ENCODE data around the gene TTBK1. TPM values are rescaled to one million over a fixed set of nuclear protein-coding genes. Genes with fewer than 3 reads are reported as not detected.

Gene TTBK1
- total and polyA plus RNA-seq, 4 donors = 0.05 to 0.31 (median 0.12) TPM

- Histone ChIP-seq H3K27me3 (ENCODE audit: control insufficient read depth in 3 of 3, insufficient read depth in 3 of 3, low read length in 2 of 3) (no peaks in the 10 kb centered on the region), H3K27ac (ENCODE audit: low read depth in 1 of 2, low read length in 1 of 2) (no peak overlapping the region), H3K9ac (ENCODE audit: insufficient read depth in 1 of 2, low read length in 2 of 2) (no peak overlapping the region), H3K9me3 (ENCODE audit: control insufficient read depth in 4 of 4, insufficient read depth in 3 of 4, low read length in 3 of 4) (no peaks in the 10 kb centered on the region), H3K4me3 (no peak overlapping the region), H3K4me1 (ENCODE audit: control insufficient read depth in 5 of 5, insufficient read depth in 5 of 5, low read length in 5 of 5) (peaks cover 0 to 4% (median 0%) of the 10 kb centered on the region in 5 donors), H3K36me3 (ENCODE audit: control insufficient read depth in 4 of 4, insufficient read depth in 4 of 4, low read length in 4 of 4) (peaks cover 0 to 23% (median 8%) of the 10 kb centered on the region in 4 donors)
- ATAC-seq (ENCODE audit: insufficient read depth, low FRiP score) = no peak
- TF ChIP-seq CTCF (IDR thresholded peaks at IDR 0.05; ENCODE audit: control extremely low read depth, extremely low read depth) = no peak
- DNase-seq = no peak
- WGBS, 2 donors = 91 to 92% methylated on average over 12 to 14 of the region's 14 CpGs
Measured at GRCh38 chr6:43223175-43223574, 20.1 kb upstream of the TTBK1 start.

- H3K9me3 ChIP-seq (ENCODE audit: control insufficient read depth in 4 of 4, insufficient read depth in 3 of 4, low read length in 3 of 4) = no peaks in the 10 kb centered on the region
- H3K36me3 ChIP-seq (ENCODE audit: control insufficient read depth in 4 of 4, insufficient read depth in 4 of 4, low read length in 4 of 4) = peaks cover 0 to 13% (median 4%) of the 10 kb centered on the region in 4 donors
- peaks cover 0 to 1% (median 0%) of the 10 kb centered on the region in 3 donors for H3K27me3 ChIP-seq (ENCODE audit: control insufficient read depth in 3 of 3, insufficient read depth in 3 of 3, low read length in 2 of 3)
- no peak overlapping the region for H3K27ac ChIP-seq (ENCODE audit: low read depth in 1 of 2, low read length in 1 of 2)
- DNase-seq = no peak
- 90 to 94% methylated on average over 11 of the region's 11 CpGs for WGBS, 2 donors
- no peak for TF ChIP-seq CTCF (IDR thresholded peaks at IDR 0.05; ENCODE audit: control extremely low read depth, extremely low read depth)
- H3K4me1 ChIP-seq (ENCODE audit: control insufficient read depth in 5 of 5, insufficient read depth in 5 of 5, low read length in 5 of 5) = peaks cover 0 to 9% (median 0%) of the 10 kb centered on the region in 5 donors
- H3K4me3 ChIP-seq = no peak overlapping the region
- H3K9ac ChIP-seq (ENCODE audit: insufficient read depth in 1 of 2, low read length in 2 of 2) = no peak overlapping the region
- no peak for ATAC-seq (ENCODE audit: insufficient read depth, low FRiP score)
Measured at GRCh38 chr6:43226192-43226851, 17.0 kb upstream of the TTBK1 start.

GRCh38 chr6:43228951-43229802, 14.1 kb upstream of the TTBK1 start, which contains the start of gene DNPH1:
Gene DNPH1, minus strand, starts transcription at chr6:43229481. Its CDS starts 25 bp downstream, at chr6:43229456.
- Histone ChIP-seq H3K4me1 (ENCODE audit: control insufficient read depth in 5 of 5, insufficient read depth in 5 of 5, low read length in 5 of 5) (peaks cover 0 to 9% (median 0%) of the 10 kb centered on the region in 5 donors), H3K9ac (ENCODE audit: insufficient read depth in 1 of 2, low read length in 2 of 2) (peak within 1 kb of the TSS; percentile 25 to 68), H3K9me3 (ENCODE audit: control insufficient read depth in 4 of 4, insufficient read depth in 3 of 4, low read length in 3 of 4) (peaks cover 0 to 2% (median 0%) of the 10 kb centered on the region in 4 donors), H3K27ac (ENCODE audit: low read depth in 1 of 2, low read length in 1 of 2) (peak within 1 kb of the TSS in 1 of 2 donors; percentile 70), H3K36me3 (ENCODE audit: control insufficient read depth in 4 of 4, insufficient read depth in 4 of 4, low read length in 4 of 4) (no peaks in the 10 kb centered on the region), H3K4me3 (peak within 1 kb of the TSS; percentile 64), H3K27me3 (ENCODE audit: control insufficient read depth in 3 of 3, insufficient read depth in 3 of 3, low read length in 2 of 3) (peaks cover 0 to 3% (median 0%) of the 10 kb centered on the region in 3 donors)
- TF ChIP-seq CTCF (IDR thresholded peaks at IDR 0.05; ENCODE audit: control extremely low read depth, extremely low read depth) = peak; percentile 70
- DNase-seq (peak; percentile 79 to 84 (median 82)), ATAC-seq (ENCODE audit: insufficient read depth, low FRiP score) (peak; percentile 95)
- 1 to 2% methylated on average over 59 to 82 of the region's 82 CpGs for WGBS, 2 donors

Measured in lung (tissue), 12 donors.